B cell (primary cell): ENCODE data around the gene HS6ST3. TPM values are rescaled to one million over a fixed set of nuclear protein-coding genes. Genes with fewer than 3 reads are reported as not detected.

Source experiments
- ATAC-seq: fragments of 200-7000 bp; cut with Tn5 transposase; one replicate; pipeline ENCODE4 v1.10.0; 2021; ENCODE audit warnings: low read depth, mild to moderate bottlenecking, moderate number of reproducible peaks, moderate library complexity
- CTCF ChIA-PET: fragments of 350-600 bp; sonication (Branson Sonifier 250); formaldehyde crosslinking; loops from one replicate; lab custom pipeline; 2021; ENCODE audit warnings: antibody characterized with exemption, inconsistent platforms; lab: Charles Lee
- POLR2A ChIA-PET: fragments of 350-600 bp; sonication (Branson Sonifier 250); formaldehyde crosslinking; loops from one replicate; lab custom pipeline; 2021; ENCODE audit warnings: antibody characterized with exemption; lab: Charles Lee
- DNase-seq: peaks from one replicate; pipeline ENCODE4 v3.0.0; 2013
- H2AFZ ChIP-seq: 2 replicates; pipeline ENCODE4 v1.6.1; 2012; ENCODE audit warnings: mild to moderate bottlenecking, low read depth, low read length; ENCODE audit not compliant: insufficient read depth, poor library complexity, severe bottlenecking
- H3K27ac ChIP-seq, 2 donors: 1 replicate in 1 of 2; 2 replicates in 1 of 2; pipeline ENCODE4 v1.5.1; 2012 to 2013; ENCODE audit warnings: low read length in 2 of 2, mild to moderate bottlenecking in 2 of 2, moderate library complexity in 1 of 2
- H3K27me3 ChIP-seq, 4 experiments: fragments of 200-600 bp in 1 of 4; sonication (generic) in 1 of 4; replicated peaks in 1 of 4; 1 replicate in 2 of 4; 2 replicates in 2 of 4; pipeline versions ENCODE4 v1.6.1 to v1.7.0; 2013 to 2016; ENCODE audit warnings: low read length in 3 of 4, mild to moderate bottlenecking in 2 of 4, mixed read lengths in 1 of 4, moderate library complexity in 1 of 4; ENCODE audit not compliant: insufficient read depth in 4 of 4, control insufficient read depth in 3 of 4; ENCODE audit errors: control extremely low read depth in 1 of 4
- H3K36me3 ChIP-seq, 2 experiments: replicated peaks in 1 of 2; 1 replicate in 1 of 2; 2 replicates in 1 of 2; pipeline versions ENCODE4 v1.6.1 to v1.7.1; 2013; ENCODE audit warnings: low read length in 1 of 2; ENCODE audit not compliant: insufficient read depth in 2 of 2, control insufficient read depth in 1 of 2; ENCODE audit errors: control extremely low read depth in 1 of 2, extremely low read depth in 1 of 2
- H3K4me1 ChIP-seq, 2 donors: fragments of 200-600 bp in 1 of 2; sonication (generic) in 1 of 2; 1 replicate in 1 of 2; 2 replicates in 1 of 2; pipeline versions ENCODE4 v1.5.1 to v1.6.1; 2013 to 2017; ENCODE audit warnings: low read length in 2 of 2; ENCODE audit not compliant: control insufficient read depth in 2 of 2, insufficient read depth in 2 of 2
- H3K4me2 ChIP-seq: replicated peaks from 2 replicates; pipeline ENCODE3; 2012; ENCODE audit warnings: mild to moderate bottlenecking, low read depth, low read length; ENCODE audit not compliant: poor library complexity, severe bottlenecking
- H3K4me3 ChIP-seq, 5 experiments: fragments of 200-600 bp in 1 of 5; sonication (generic) in 1 of 5; 1 replicate in 3 of 5; 2 replicates in 2 of 5; pipeline versions ENCODE4 v1.5.1 to v1.7.0; 2011 to 2016; ENCODE audit warnings: low read length in 4 of 5, mild to moderate bottlenecking in 4 of 5, low read depth in 2 of 5, control low read depth in 1 of 5, moderate library complexity in 1 of 5; ENCODE audit not compliant: insufficient read depth in 1 of 5; ENCODE audit errors: control extremely low read depth in 1 of 5, extremely low read depth in 1 of 5
- H3K79me2 ChIP-seq: fragments of 200-600 bp; sonication (generic); one replicate; pipeline ENCODE4 v1.6.0; 2016; ENCODE audit warnings: low read length; ENCODE audit not compliant: control insufficient read depth, insufficient read depth
- H3K9ac ChIP-seq: fragments of 200-600 bp; sonication (generic); 2 replicates; pipeline ENCODE4 v1.6.1; 2017; ENCODE audit warnings: mild to moderate bottlenecking, low read length, moderate library complexity
- H3K9me3 ChIP-seq, 3 donors: one replicate each; pipeline versions ENCODE4 v1.6.1 to v1.7.1; 2013; ENCODE audit warnings: low read length in 2 of 3; ENCODE audit not compliant: control insufficient read depth in 2 of 3, insufficient read depth in 1 of 3; ENCODE audit errors: control extremely low read depth in 1 of 3
- H4K20me1 ChIP-seq: 2 replicates; pipeline ENCODE4 v1.6.0; 2012; ENCODE audit warnings: mild to moderate bottlenecking, low read length; ENCODE audit not compliant: insufficient read depth, control insufficient read depth, poor library complexity, severe bottlenecking
- H3K27ac Mint-ChIP-seq: one replicate; pipeline ENCODE4 v1.8.0; 2021; ENCODE audit warnings: mixed read lengths
- H3K27me3 Mint-ChIP-seq: one replicate; pipeline ENCODE4 v1.8.0; 2021; ENCODE audit warnings: mixed read lengths
- H3K4me1 Mint-ChIP-seq: one replicate; pipeline ENCODE4 v1.8.0; 2021; ENCODE audit warnings: mixed read lengths
- H3K4me3 Mint-ChIP-seq: one replicate; pipeline ENCODE4 v1.8.0; 2021; ENCODE audit warnings: mixed read lengths
- H3K9me3 Mint-ChIP-seq: one replicate; pipeline ENCODE4 v1.8.0; 2022; ENCODE audit warnings: mixed read lengths; ENCODE audit not compliant: insufficient read depth
- CTCF ChIP-seq: fragments of 200-600 bp; IDR thresholded peaks from one replicate; pipeline ENCODE4 v1.8.0; 2022; ENCODE audit warnings: antibody characterized with exemption, mild to moderate bottlenecking
- EZH2 ChIP-seq: IDR thresholded peaks from 2 replicates; pipeline ENCODE4 v1.6.1; 2012; ENCODE audit warnings: borderline replicate concordance, low read depth, mild to moderate bottlenecking, moderate library complexity, low read length; ENCODE audit not compliant: insufficient read depth, poor library complexity, severe bottlenecking
- WGBS: methylation state at CpG from one replicate; pipeline ENCODE4 v1.1.5; 2013; ENCODE audit warnings: missing lambda C conversion rate; ENCODE audit not compliant: insufficient coverage; 5-methylcytosine and 5-hydroxymethylcytosine counted together
- intact Hi-C: fragments of 100-400 bp; cut with micrococcal nuclease; formaldehyde crosslinking; loops from one replicate; pipeline ENCODE4 v1.10.0; 2022
- polyA plus RNA-seq: library from polyadenylated mRNA; depleted of rRNA; stranded (reverse); fragments of >200 nt; gene quantifications from 2 replicates; pipeline ENCODE4 v1.2.3, GENCODE V29; 2012
- total RNA-seq, 2 donors: library from RNA; stranded (reverse); fragments of 120-200 nt in 1 of 2; gene quantifications; 1 replicate in 1 of 2; 2 replicates in 1 of 2; pipeline versions ENCODE4 v1.2.3 to v1.2.4, GENCODE V29; 2013 to 2022

Gene HS6ST3
- total and polyA plus RNA-seq, 2 donors (not counting 1 experiment from before 2014, with no cell fraction given): not detected

GRCh38 chr13:96720446-96720845 lies 630.5 kb downstream of the HS6ST3 start:
- ChIA-PET CTCF (no interaction called here), POLR2A (no interaction called here)
- Histone ChIP-seq H3K4me1 (no peaks in the 10 kb centered on the region), H2AFZ (no peak overlapping the region), H3K36me3 (no peaks in the 10 kb centered on the region), H3K4me3 (no peak overlapping the region), H3K9ac (no peak overlapping the region), H3K79me2 (no peaks in the 10 kb centered on the region), H3K27me3 (no peaks in the 10 kb centered on the region), H3K27ac (no peak overlapping the region), H4K20me1 (no peaks in the 10 kb centered on the region), H3K9me3 (no peaks in the 10 kb centered on the region), H3K4me2 (no peak overlapping the region)
- Mint-ChIP-seq H3K27me3 (no peaks in the 10 kb centered on the region), H3K4me1 (no peaks in the 10 kb centered on the region), H3K4me3 (no peak overlapping the region), H3K27ac (no peak overlapping the region), H3K9me3 (peaks cover 3% of the 10 kb centered on the region)
- intact Hi-C loops: no loop called here
- DNase-seq (no peak), ATAC-seq (no peak)
- no CpG with 5 or more reads among the region's 4 CpGs for WGBS
- TF ChIP-seq EZH2: no peak

GRCh38 chr13:96726651-96727050 lies 636.7 kb downstream of the HS6ST3 start:
- Mint-ChIP-seq H3K27me3 (no peaks in the 10 kb centered on the region), H3K9me3 (peaks cover 12% of the 10 kb centered on the region), H3K4me3 (no peak overlapping the region), H3K4me1 (no peaks in the 10 kb centered on the region), H3K27ac (no peak overlapping the region)
- TF ChIP-seq CTCF (no peak), EZH2 (no peak)
- Histone ChIP-seq H3K36me3 (no peaks in the 10 kb centered on the region), H3K4me1 (no peaks in the 10 kb centered on the region), H2AFZ (no peak overlapping the region), H3K27me3 (no peaks in the 10 kb centered on the region), H3K4me3 (no peak overlapping the region), H3K27ac (no peak overlapping the region), H4K20me1 (no peaks in the 10 kb centered on the region), H3K4me2 (no peak overlapping the region), H3K9ac (no peak overlapping the region), H3K9me3 (no peaks in the 10 kb centered on the region), H3K79me2 (no peaks in the 10 kb centered on the region)
- CTCF ChIA-PET: no interaction called here
- POLR2A ChIA-PET: no interaction called here
- DNase-seq (no peak), ATAC-seq (no peak)
- intact Hi-C loops: no loop called here
